Cardiac muscle cell (in vitro differentiated cells and primary cell): Measurements from ENCODE around the gene AGBL2. TPM values are rescaled to one million over a fixed set of nuclear protein-coding genes. Genes with fewer than 3 reads are reported as not detected.

Experiments used
- DNase-seq, 2 donors: peaks; one replicate each; pipeline versions ENCODE4 v3.0.0 to v3.0.0-alpha.2; 2010 to 2017; ENCODE audit warnings: low read depth in 1 of 2, low spot score in 1 of 2
- H3K27ac ChIP-seq: fragments of 200-600 bp; sonication (generic); 2 replicates; pipeline ENCODE4 v1.5.1; 2016
- H3K27me3 ChIP-seq: fragments of 200-600 bp; sonication (generic); 2 replicates; pipeline ENCODE4 v1.6.0; 2016; ENCODE audit warnings: control low read depth
- H3K36me3 ChIP-seq: fragments of 200-600 bp; sonication (generic); 2 replicates; pipeline ENCODE4 v1.5.1; 2016; ENCODE audit warnings: control low read depth
- H3K4me1 ChIP-seq: fragments of 200-600 bp; sonication (generic); 2 replicates; pipeline ENCODE4 v1.8.1; 2017; ENCODE audit warnings: low read depth, mild to moderate bottlenecking, mixed run types
- H3K4me3 ChIP-seq: fragments of 200-600 bp; sonication (generic); 2 replicates; pipeline ENCODE4 v1.5.1; 2016; ENCODE audit warnings: mild to moderate bottlenecking
- H3K9me3 ChIP-seq: fragments of 200-600 bp; sonication (generic); 2 replicates; pipeline ENCODE4 v1.5.1; 2017; ENCODE audit warnings: low read depth, mild to moderate bottlenecking, control low read depth
- polyA plus RNA-seq: library from polyadenylated mRNA; unstranded; fragments of >200 nt; fragmentation: Nextera tagmentation; extraction: Ambion mirVana; gene quantifications from 2 replicates; pipeline ENCODE4 v1.2.1, GENCODE V29; 2016
- total RNA-seq: library from RNA; depleted of rRNA; stranded (reverse); fragments of >200 nt; gene quantifications from 2 replicates; pipeline ENCODE4 v1.2.3, GENCODE V29; 2016
- TF ChIP-seq, protein P1 (sequence below): IDR thresholded peaks from 2 replicates; pipeline ENCODE4 v1.5.1; 2012; ENCODE audit warnings: low read depth, mild to moderate bottlenecking, low read length

The AGBL2 gene
- total and polyA plus RNA-seq, 2 experiments from 2014 or later = 0.69 TPM; not detected in 1

DNA sequence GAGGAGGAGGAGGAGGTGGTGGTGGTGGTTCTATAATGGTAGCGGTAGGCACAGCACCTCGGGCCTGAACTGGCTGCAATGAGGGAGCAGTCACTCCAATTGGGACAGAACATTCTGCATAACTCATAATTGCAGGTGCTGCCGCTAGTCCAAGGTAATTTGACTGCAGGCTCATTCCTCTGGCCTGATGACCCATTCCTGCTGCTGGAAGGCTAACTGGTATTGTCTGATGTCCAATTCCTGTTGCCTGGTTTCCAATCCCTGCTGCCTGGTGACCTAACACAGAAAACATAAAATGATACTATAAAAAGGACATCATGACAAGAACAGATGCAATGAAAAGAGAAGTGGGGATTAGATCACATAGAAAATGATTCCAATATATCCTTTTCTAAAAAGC, 7.9 kb upstream of the AGBL2 start:
- Histone ChIP-seq H3K4me3 (no peak overlapping the region), H3K27ac (no peak overlapping the region), H3K36me3 (peaks cover 59% of the 10 kb centered on the region), H3K27me3 (no peaks in the 10 kb centered on the region), H3K4me1 (no peaks in the 10 kb centered on the region), H3K9me3 (no peaks in the 10 kb centered on the region)
- TF ChIP-seq, protein P1, sequence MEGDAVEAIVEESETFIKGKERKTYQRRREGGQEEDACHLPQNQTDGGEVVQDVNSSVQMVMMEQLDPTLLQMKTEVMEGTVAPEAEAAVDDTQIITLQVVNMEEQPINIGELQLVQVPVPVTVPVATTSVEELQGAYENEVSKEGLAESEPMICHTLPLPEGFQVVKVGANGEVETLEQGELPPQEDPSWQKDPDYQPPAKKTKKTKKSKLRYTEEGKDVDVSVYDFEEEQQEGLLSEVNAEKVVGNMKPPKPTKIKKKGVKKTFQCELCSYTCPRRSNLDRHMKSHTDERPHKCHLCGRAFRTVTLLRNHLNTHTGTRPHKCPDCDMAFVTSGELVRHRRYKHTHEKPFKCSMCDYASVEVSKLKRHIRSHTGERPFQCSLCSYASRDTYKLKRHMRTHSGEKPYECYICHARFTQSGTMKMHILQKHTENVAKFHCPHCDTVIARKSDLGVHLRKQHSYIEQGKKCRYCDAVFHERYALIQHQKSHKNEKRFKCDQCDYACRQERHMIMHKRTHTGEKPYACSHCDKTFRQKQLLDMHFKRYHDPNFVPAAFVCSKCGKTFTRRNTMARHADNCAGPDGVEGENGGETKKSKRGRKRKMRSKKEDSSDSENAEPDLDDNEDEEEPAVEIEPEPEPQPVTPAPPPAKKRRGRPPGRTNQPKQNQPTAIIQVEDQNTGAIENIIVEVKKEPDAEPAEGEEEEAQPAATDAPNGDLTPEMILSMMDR = no peak
- no peak for DNase-seq

- Histone ChIP-seq H3K27ac (no peak overlapping the region), H3K4me1 (no peaks in the 10 kb centered on the region), H3K4me3 (no peak overlapping the region), H3K27me3 (no peaks in the 10 kb centered on the region), H3K9me3 (no peaks in the 10 kb centered on the region), H3K36me3 (peaks cover 73% of the 10 kb centered on the region)
- no peak for DNase-seq
- TF ChIP-seq, protein P1 = no peak
Observed at GRCh38 chr11:47720651-47721050, 5.5 kb upstream of the AGBL2 start.

DNA sequence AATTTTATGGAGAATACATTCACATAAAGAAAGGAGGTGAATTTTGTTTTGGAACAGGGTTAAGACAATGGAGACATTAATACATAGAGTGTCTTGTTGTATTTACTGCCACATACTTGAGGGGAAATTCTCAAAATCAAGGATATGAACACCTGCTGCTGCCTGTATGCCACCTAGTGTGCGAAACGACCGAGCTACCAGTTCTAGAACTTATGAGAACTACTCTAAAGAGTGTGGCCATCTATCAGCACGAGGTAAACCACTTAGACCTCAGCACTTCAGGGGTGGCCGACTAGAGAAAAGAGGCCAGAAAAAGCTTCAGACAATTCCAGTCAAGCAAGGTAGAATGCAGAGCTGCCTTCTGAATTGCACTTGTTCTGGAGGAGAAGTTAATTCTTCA, 1.5 kb upstream of the AGBL2 start:
- peak in 1 of 2 donors; percentile 6 for DNase-seq
- Histone ChIP-seq H3K27ac (peak overlapping the region; percentile 50), H3K4me1 (no peaks in the 10 kb centered on the region), H3K27me3 (no peaks in the 10 kb centered on the region), H3K9me3 (no peaks in the 10 kb centered on the region), H3K36me3 (peaks cover 39% of the 10 kb centered on the region), H3K4me3 (no peak overlapping the region)
- TF ChIP-seq, protein P1 = no peak

- no peak overlapping the region for H3K27ac ChIP-seq
- peak; percentile 4 to 22 for DNase-seq
Observed at GRCh38 chr11:47714554-47715081, 551 bp downstream of the AGBL2 start.

DNA sequence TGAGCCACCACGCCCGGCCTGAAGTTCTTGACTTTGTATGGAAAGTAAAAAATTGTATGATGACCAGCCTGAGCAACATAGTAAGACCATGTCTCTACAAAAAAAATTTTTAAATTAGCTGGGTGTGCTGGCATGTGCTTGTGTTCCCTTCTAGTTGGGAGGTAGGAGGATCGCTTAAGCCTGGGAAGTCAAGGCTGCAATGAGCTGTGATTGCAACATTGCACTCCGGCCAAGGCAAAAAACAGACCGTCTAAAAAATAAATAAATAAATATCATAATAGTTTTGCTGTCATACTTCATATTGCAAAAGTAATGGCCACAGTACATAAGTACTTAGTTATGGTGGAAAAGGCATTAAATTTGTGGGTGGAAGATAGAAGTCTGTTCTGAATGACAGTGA, 3.4 kb downstream of the AGBL2 start:
- no peaks in the 10 kb centered on the region for H3K4me1 ChIP-seq
- H3K4me3 ChIP-seq = no peak overlapping the region
- H3K27ac ChIP-seq = no peak overlapping the region
- H3K9me3 ChIP-seq = no peaks in the 10 kb centered on the region
- TF ChIP-seq, protein P1 = no peak
- no peaks in the 10 kb centered on the region for H3K27me3 ChIP-seq
- H3K36me3 ChIP-seq = peaks cover 8% of the 10 kb centered on the region
- DNase-seq = peak in 1 of 2 donors; percentile 19

More at GRCh38 chr11:47714554-47715081, 551 bp downstream of the AGBL2 start:
- peak overlapping the region; percentile 46 for H3K4me3 ChIP-seq
- no peaks in the 10 kb centered on the region for H3K9me3 ChIP-seq
- H3K27me3 ChIP-seq = no peaks in the 10 kb centered on the region
- H3K4me1 ChIP-seq = no peaks in the 10 kb centered on the region
- TF ChIP-seq, protein P1 = no peak
- H3K36me3 ChIP-seq = peaks cover 33% of the 10 kb centered on the region
